GM21390 (cell line): ENCODE results near the gene CCDC107.

Experiments
- ATAC-seq: cut with Tn5 transposase; IDR thresholded peaks from one replicate; pipeline ENCODE4 v1.9.1; 2021; ENCODE audit not compliant: unreplicated experiment

Gene CCDC107

DNA sequence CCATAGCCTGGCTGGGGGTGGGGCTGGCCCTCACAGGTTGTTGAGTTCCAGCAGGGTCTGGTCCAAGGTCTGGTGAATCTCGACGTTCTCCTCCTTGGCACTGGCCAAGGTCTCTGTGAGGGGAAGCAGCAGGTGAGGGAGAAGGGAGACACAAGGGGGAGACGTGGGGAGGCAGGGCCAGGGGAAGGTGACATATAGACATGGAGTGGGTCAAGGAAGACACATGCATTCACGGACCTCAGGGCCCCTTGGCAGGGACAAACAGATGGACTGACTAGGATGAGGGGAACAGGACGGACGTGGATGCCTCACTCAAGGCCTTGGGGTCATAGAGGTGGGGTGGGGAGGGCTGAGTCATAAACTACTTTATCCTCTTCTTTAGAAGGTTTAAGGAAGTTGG, 24.0 kb downstream of the CCDC107 start:
- ATAC-seq, result no peak

DNA sequence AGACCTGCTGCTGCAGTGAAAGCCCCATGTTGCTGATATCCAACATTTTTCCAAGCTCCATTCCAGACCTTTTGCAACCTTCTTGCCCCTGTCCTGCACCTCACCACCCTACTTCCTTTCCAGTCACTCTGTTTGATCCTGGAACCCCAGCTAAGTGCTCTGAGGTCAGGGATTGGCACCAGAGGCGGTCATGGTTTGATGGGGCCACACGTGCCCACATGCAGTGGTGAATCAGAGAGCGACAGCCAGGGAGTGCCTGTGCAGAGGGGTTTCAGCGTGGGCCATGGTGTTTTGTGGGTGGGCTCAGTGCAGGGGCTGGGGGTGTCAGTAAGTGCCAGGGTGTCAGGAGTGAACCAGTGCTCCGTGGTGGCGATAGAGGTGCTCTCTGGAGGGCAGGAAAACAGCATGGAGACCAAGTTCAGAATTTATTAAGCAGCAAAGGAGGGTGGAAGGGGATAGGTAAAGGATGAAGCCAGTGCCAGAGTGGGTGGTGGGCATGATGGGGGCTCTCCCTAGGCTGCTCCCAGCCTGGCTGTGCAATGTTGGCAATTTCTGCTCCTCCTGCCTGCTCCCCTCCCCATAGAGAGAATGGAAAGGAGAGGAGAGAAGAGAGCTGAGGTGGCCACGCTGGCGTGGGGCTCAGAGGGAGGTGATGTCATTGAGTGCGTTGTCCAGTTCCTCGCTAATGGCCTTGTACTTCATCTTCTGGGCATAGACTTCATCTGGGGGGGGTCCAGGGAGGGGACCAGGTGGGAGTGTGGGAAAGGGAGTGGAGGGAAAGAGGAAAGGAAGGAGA, 24.6 kb downstream of the CCDC107 start:
- ATAC-seq, result no peak

DNA sequence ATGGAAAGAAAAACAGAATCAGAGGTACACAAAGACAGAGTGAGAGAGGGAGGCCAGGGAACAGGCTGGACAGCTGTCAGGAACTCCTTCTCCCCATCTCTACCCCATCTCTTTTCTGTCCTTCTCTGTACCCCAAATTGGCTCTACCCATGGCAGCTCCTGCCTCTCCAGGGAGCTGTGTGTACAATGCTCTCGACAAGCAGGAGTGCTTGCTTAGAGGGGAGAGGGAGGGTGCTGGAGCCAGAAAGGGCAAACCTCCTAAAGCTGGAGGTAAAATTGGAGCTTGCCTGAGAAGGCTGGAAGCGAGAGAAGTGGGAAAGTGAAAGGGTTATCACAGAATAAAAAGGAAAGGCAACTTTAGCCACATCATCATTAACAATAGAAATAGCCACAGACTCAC, 25.2 kb downstream of the CCDC107 start:
- ATAC-seq, result no peak

DNA sequence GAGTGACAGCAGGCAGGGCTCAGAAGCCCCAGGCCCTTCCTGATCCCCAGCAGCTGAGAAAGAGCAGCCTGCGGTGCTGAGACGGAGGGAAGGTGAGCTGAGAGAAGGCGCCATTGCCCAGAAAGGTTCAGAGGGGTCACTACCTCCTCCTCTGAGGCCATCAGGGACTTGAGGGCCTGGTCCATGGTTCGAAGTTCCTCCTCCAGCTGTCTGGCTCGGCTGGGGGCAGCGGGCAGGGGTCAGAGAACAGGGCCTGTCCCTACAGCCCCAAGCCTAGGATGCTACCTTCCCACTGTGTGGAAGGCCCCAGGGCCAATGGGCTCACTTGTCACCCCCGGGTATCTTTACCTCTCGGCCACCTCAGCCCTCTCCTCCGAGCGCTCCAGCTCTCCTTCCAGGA, 26.8 kb downstream of the CCDC107 start:
- no peak for ATAC-seq

- ATAC-seq, result no peak
Measured at GRCh38 chr9:35685506-35685905, 27.4 kb downstream of the CCDC107 start.

DNA sequence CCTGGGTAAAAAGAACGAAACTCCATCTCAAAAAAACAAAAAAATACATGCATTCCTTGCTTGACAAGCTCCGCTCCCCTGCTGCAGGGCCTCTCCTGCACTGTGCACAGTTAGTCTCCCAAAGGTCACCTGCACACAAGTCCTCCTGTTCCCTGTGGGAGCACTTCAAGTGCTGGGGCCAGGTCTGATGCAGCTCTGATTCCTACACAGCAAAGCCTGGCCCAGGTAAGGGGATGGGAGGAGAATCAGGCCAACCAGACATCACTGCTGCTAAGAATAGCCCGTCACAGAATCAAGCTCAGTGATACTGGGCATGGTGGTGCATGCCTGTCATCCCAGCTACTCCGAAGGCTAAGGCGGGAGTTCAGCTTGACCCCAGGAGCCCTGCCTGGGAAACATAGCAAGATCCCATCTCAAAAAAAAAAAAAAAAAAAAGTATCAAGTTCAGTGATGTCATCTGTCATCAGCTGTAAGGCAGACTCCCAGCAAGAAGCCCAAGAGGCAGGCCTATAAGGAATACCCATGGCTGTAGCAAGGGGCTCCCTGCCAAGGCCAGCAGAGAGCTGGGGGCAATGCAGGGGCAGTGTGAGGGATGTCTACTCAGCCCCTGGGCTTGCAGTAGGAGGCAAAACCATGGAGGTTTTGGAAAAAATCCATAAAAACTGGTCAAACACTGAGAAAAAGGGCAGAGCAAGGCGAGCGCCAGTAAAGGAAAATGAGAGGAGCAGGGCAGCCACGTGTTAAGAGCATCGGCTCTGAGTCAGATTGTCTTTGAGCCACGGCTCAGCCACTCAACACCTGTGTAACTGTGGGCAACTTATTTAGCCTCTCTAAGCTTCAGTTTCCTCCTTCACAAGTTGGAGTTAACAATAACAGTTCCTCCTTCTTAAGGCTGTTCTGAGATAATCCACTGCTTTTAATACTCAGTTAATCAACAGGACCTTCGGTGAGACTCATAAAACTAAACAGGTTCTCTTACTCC, 28.4 kb downstream of the CCDC107 start:
- no peak for ATAC-seq

DNA sequence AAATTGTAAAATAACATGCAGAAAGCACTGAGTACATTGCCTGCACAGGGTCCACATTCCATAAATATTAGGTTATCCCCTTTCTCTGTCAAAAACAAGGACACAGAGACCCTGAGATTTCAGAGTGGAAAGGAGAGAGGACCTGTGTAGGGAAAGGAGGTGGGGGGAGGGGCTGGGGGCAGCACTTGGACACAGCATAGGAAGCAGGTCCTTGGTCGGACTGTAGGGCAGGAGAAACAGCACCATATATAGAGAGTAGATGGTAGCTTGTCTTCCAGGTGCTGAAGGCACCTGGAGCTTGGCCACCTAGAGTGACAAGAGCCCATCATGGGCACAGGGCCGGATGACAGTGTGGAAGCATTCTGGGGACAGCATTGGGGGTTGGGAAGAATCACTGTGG, 29.2 kb downstream of the CCDC107 start:
- no peak for ATAC-seq

DNA sequence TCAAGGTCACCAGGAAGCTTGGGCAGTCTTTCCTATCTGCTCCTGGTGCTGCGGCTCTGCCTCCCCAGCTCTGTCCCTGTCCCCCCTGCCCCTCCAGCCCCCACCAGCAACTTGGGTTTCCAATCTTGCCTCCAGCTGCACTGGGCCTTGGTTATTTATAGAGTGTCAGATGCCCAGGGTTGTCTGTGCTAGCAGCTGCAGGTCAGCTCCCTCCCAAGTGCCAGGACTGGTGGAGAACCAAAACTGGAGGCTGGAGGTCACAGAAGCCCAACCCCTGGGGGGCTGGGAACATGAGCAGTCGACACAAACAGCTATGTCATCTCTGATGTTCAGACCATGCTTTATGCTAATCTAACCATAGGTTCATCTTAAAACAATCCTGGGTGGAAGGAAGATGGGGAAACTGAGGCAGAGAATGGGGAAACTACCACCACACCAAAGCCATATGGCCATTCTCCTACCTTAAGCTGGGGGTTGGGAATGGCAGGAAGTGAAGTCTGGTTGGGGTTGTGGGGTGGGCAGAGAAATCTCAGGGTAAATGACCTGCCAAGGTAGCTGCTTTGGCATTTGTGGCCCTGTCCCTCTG, 30.0 kb downstream of the CCDC107 start:
- ATAC-seq, result no peak

DNA sequence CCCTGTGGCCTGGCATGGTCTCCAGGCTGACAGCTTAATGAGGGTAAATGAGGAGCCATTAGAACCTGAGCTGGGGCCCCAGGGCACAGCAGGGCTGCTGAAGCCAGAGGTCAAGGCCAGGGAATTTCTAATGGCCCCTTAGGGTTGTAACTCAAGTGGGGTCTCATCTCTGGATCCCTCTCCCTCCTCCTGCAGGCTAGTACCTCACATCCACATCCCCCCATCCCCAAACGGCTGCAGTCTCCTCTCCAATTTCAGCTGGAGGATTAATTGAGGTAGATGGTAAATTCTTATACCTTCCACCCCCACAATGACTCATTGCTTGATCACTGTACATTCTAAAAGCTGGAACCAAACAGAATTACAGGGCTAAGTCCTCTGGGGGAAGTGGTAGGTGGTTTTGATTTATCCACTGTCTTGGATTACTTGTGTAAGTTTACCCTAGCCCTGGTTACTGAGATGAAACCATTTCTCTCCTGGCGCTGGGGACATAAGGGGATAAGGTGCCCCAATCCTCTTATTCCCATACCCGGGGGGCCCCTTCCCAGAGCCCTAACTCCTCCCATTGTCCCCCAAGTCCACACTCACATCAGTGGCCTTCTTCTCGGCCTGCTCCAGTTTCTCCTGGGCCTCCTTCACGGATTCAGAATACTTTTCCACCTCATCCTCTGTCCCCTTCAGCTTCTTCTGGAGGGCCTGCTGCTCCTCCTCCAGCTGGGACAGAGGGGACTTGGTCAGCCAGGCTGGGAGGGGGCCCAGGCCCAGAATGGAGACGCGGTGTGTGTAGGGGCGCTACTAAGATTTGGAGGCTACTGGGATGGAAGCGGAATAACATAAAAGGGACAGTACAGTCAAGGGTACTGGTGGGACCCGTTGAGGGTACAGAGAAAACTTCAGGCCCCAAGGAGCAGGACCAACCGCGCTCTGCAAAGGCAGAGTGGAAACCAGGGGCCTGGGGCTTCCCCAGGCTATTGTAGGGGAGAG, 30.8 kb downstream of the CCDC107 start:
- ATAC-seq, result no peak

GRCh38 chr9:35689542-35690293, 31.6 kb downstream of the CCDC107 start, which contains the start of gene TPM2:
TSS of gene TPM2 (minus strand) at chr9:35689925. CDS start at chr9:35689817, 108 bp downstream.
- no peak for ATAC-seq

- ATAC-seq, result no peak
Measured at GRCh38 chr9:35690294-35690613, 32.2 kb downstream of the CCDC107 start.

DNA sequence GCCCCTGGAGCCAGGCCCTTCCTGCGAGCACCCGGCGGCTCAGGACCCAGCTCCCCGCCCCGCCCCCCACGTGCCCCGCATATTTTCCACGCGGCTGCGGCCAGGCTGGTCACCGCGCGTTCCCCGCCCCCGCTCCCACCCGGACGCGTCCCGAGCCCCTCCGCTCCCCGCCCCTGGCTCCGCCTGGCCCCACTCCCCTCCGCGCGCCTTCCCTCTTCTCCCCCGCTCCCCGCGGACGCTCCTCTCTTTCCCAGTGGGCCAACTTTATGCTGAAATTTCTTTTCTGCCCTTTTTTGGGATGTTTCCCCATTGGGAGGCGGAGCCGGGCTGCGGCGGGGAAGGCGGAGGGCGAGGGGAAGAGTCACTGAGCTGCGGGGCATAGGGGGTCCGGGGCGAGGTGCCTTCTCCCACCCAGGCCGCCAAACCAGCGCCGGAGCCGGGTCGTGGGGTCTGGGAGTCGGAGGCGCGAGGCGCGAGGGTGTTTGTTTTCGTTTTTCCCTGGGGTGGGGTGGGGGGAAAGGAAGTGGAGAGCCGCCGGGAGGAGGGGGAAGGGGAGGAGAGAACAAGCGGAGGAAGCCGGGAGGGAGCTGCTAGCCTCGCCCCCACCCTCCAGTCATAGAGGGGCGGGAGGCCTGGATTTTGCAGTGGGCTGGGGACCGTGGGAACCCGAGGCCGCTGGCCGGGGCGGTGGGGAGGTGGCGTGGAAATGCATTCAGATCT, 32.7 kb downstream of the CCDC107 start:
- no peak for ATAC-seq

DNA sequence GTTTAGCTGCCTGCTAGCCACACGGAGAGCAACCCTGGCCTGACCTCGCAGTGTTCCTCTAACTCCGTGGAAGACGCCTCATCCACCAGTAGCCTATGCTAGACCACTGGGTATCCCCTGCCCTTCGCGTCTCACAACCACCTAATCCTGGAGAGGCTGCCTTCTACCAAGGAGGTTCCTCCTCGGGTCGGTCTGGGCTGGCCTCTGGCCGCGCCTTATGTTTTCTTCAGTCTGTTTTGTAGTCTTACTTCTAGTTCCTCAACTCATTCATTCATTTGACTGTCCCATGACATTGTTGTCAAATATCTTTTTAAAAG, 33.2 kb downstream of the CCDC107 start:
- ATAC-seq, result no peak

GRCh38 chr9:35691757-35692301, 33.7 kb downstream of the CCDC107 start:
- ATAC-seq, result no peak

DNA sequence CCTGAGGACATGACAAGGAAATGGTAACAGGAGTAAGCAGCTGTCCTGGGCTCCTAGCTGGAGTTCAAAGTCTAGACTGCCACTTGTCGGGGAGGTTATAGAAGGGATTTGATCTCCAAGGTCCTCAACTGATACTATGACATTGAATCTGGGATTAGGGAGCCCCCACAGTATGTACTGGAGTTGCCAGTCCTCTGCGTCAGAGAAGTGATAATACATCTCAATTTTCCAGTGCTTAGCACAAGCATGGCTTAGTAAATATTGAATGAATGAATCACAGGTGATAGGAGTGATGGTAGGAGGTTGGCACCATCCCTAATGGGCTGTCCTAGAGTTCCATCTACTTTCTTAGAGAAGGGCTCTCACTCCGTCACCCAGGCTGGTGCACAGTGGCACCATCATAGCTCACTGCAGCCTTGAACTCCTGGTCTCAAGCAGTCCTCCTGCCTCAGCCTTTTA, 37.9 kb downstream of the CCDC107 start:
- ATAC-seq, result no peak

- peak; percentile 84 for ATAC-seq
Measured at GRCh38 chr9:35696520-35697215, 38.6 kb downstream of the CCDC107 start.

- ATAC-seq, result no peak
Measured at GRCh38 chr9:35697486-35697885, 39.4 kb downstream of the CCDC107 start.

DNA sequence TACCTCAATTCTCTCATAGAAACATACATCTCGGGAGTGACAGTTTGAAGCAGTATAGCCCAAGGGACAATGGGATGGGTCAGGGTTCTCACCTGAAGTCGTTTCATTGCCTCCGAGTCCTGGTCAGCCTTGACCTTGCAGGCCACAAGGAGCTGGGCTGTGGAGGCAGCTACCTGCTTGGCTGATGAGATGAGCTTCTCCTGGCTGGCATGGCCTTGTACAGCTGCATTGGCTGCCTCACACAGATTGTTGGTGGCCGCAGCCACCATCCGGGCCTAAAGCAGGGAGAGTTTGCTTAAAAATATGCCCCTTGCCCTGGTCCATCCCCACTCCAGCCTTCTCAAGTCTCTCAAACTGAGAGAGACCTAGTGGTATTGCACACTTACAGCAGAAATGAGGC, 40.1 kb downstream of the CCDC107 start:
- no peak for ATAC-seq
